Measurements from ENCODE around the gene HEATR5B.

Gene HEATR5B

DNA sequence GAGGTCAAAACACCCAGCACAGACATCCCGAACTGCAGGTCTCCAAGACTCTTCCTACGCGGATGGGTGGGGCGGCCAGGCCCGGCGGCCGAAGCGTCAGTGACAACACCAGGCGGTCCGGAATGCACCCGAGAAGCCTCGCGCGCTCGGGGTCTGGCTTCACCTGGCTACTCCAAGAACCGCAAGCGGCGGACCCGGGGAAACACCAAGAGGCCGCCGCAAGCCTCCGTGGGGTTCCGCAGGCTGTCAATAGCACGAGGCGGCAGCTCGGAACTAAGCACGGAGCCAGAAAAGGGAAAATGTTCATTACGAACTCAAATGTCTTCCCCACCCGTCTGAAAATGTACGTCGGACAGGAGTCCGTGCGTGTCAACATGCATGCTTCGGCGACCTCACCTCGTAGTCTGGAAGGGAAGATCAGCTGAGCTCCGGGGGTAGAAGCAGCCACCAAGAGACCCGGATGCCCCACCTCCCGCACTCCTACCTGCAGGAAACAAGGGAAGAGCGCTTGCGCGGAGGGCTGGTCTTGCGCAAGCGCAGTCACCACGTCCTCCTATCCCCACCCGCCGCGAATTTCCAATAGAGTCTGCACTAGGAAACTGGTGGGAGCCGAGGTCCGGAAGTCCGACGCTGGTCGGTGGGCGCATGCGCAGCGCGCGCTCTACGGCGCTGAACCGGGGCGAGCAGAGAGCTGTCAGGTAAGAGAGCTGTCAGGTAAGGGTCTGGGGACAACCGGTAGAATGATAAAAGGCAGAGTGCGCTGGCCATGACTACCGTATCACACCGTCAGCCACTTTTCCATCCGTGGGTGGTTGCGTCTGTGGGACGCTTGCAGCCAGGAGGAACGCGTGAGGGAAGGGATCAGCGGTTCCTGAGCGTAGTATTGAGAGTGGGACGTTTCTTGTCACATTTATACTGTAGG is at the start of gene HEATR5B, which contains the start of gene GPATCH11:
TSS of gene HEATR5B (minus strand) at position 500 of the 922 bp plus-strand sequence. CDS start 958 bp downstream, outside the sequence.
TSS of gene GPATCH11 (plus strand) at position 646 of the 922 bp plus-strand sequence. CDS start 3,864 bp downstream, outside the sequence.
- peak; percentile 89 for DNase-seq (ENCODE audit: low read depth)

DNA sequence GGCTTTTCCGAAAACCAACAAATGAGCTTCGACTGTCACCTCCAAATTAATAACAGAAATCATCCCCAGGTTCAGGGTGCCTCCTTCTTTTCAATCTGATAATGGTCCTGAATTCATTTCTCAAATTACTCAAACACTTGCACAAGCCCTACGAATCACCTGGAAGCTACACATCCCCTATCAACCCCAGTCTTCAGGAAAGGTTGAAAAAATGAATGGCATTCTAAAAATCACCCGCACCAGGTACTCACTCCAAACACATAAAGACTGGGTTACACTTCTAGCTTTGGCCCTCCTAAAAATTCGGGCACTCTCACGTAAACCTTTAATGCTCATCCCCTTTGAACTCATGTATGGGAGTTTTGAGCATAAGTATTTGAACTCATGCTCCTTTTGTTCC is 48.7 kb upstream of the HEATR5B start:
- DNase-seq (ENCODE audit: low read depth), result no peak

DNA sequence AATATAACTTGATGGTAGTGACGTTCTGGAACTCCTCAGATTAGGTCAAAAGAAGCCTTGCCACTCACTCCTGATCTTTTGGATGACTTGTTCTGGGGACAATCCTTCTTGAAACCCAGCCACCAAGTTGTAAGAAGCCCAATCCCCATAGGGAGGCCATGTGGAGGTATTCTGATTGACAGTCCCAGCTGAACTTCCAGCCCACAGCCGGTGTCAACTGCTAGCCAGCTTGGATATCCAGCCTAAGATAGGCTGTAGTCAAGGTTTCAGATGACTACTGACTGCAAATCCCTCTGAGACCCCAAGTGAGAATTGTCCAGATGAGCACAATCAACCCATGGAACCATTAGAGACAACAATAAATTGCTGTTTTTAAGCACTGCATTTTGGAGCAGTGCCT is 41.2 kb upstream of the HEATR5B start:
- no peak for DNase-seq (ENCODE audit: low read depth)

DNA sequence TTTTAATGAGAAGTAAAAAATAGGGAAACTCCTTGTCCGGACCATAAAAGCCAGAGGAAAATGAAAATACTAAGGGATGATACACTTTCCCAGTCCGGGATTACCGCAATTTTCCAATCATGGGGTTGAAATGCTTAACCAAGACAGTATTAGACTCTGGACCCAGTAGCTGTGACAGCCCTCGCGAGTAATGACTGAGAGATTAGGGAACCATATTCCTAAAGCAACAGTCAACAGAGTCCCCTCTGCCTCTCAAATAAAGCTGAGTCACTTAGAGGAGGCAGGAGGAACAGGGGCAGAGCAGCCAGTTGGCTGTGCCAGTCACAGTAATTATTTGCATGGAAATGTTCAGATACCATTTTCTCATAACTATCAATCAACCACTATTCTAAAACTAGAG is 35.0 kb upstream of the HEATR5B start:
- DNase-seq (ENCODE audit: low read depth), result no peak

- DNase-seq (ENCODE audit: low read depth), result no peak
Measured at GRCh38 chr2:37117566-37117965, 33.4 kb upstream of the HEATR5B start.

- no peak for DNase-seq (ENCODE audit: low read depth)
Measured at GRCh38 chr2:37111958-37112357, 27.8 kb upstream of the HEATR5B start.

DNA sequence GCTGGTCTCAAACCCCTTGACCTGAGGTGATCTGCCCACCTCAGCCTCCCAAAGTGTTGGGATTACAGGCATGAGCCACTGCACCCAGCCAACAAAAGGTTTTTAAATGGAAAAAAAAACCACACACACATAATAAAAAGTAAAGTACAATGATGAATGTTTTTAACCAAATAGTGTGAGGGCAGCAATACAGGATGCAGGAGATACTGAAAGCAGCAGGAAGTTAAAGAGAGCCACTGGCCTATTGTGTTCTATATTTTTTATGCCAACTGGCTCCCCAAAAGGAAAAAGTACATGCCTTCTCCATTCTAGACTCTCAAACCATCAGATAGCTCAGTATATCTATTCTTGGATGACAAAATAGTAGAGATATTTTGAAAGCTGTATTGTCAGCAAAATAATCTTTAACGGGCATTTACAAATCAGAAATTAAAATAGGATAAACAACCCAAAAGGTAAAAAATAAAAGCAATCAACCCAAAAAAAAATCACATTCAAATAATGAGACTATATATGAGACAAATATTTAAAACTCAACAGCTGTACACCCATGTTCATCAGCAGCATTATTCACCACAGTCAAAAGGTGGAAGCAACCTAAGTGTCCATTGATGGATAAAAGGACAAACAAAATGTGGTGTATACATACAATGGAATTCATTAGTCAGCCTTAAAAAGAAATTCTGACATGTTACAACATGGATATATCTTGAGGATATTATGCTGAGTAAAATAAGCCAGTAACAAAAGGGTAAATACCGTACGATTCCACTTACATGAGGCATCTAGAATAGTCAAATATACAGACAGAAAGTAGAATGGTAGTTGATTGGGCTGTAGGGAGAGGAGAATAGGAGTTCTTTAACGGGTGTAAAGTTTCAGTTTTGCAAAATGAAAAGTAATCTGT is 26.4 kb upstream of the HEATR5B start:
- no peak for DNase-seq (ENCODE audit: low read depth)

- DNase-seq (ENCODE audit: low read depth), result no peak
Measured at GRCh38 chr2:37109523-37109922, 25.4 kb upstream of the HEATR5B start.

GRCh38 chr2:37105150-37105549 is 21.0 kb upstream of the HEATR5B start:
- no peak for DNase-seq (ENCODE audit: low read depth)

DNA sequence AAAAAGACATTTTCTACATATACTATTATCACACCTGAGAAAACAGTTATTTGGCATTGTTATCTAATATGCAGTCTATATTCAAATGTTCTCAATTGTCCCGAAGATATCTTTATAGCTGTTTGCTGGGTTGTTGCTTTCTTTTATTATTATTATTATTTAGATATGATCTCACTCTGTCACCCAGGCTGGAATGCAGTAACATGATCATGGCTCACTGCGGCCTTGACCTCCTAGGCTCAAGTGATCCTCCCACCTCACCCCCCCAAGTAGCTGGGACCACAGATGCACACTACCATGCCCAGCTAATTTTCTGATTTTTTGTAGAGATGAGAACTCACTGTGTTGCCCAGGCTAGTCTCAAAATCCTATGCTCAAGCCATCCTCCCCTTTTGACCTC is 20.0 kb upstream of the HEATR5B start:
- DNase-seq (ENCODE audit: low read depth), result no peak

DNA sequence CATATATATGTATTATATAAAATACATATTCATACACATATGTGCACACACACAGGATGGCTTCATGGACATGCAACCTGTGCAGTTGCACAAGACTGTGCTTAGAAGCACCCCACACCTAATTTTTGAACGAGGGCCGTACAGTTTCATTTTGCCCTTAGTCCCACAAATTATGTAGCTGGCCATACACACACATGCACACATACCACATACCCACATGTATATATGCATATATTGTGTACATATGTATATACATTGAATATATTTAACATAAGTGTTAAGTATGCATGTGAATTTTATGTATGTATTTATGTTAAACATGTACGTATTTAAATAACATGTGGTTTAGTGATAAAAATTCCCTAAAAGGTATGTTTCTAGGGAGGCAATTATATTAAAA is 18.4 kb upstream of the HEATR5B start:
- no peak for DNase-seq (ENCODE audit: low read depth)

DNA sequence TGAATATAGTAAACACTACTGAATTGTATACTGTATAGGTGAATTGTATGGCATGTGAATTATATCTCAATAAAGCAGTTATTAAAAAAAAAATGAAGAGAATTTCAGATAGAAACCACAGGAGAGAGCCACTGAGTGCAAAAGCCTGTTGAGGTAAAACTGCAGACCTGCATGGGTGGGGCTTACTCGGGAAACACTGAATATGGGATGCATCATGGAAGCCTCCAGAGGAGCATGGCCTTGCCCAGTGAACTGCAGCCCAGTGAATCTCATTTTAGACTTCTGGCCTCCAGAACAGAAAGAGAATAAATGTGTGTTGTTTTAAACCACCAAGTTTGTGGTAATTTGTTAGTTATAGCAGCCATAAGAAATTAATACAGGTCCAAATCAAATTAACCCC is 15.9 kb upstream of the HEATR5B start:
- no peak for DNase-seq (ENCODE audit: low read depth)

- DNase-seq (ENCODE audit: low read depth), result no peak
Measured at GRCh38 chr2:37098416-37099118, 14.4 kb upstream of the HEATR5B start.

GRCh38 chr2:37096568-37096967 is 12.4 kb upstream of the HEATR5B start:
- no peak for DNase-seq (ENCODE audit: low read depth)

DNA sequence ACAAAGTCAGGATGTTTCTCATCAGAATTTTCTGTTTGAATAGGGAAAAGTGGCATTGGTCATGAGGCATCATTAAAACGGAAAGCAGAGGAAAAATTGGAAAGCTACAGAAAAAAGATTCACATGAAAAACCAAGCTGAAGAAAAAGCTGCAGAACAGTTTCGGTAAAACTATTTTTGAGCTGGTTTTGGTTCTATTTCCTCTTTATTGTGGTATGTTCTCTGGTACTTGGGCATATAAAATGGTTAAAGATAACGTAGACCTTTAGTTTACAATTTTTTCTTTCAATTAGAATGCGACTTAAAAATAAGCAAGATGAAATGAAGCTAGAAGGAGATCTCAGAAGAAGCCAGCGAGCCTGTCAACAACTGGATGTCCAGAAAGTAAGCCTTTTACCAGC is 7.7 kb upstream of the HEATR5B start:
- DNase-seq (ENCODE audit: low read depth), result no peak

DNA sequence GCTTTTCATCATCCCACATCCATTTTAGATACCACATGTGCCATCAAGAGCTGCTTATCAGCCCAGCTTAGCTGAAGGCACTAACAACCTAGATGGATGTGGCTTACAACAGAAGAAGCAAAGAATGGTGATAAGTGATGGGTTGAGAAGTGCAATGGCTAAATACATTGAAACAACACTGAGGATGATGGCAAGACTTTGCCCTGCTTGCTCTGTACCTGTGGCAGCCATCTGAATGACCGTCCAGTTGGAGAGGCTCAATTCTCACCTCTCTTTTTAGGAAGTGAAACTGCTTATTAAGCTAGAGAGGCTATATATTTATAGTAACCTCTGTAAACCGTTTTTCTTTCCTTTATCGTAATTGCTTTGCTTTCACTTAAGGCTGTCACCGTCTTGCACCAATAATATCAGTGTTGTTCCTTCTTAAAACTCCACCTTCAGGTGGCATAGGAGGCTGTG is 5.9 kb upstream of the HEATR5B start:
- DNase-seq (ENCODE audit: low read depth), result no peak

DNA sequence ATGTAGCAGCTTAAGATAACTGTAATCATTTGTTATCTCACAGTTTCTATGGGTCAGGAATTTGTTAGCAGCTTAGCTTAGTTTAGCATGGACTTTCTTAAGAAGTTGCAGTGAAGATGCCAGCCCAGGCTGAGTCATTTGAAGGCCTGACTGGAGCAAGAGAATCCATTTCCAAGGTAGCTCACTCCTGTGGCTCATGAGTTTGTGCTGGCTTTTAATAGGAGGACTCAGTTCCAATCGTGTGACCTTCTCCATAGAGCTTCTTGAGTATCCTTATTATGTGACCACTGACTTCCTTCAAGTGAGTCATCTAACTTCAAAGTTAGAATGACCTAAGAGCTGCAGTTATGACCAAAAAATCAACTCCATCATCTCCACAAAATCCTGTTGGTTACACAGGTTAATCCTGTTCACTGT is 1.6 kb upstream of the HEATR5B start:
- no peak for DNase-seq (ENCODE audit: low read depth)

- no peak for DNase-seq (ENCODE audit: low read depth)
Measured at GRCh38 chr2:37084797-37085196, 625 bp upstream of the HEATR5B start.

GRCh38 chr2:37080689-37081088 is 3.5 kb downstream of the HEATR5B start:
- no peak for DNase-seq (ENCODE audit: low read depth)

- DNase-seq (ENCODE audit: low read depth), result no peak
Measured at GRCh38 chr2:37080266-37080665, 3.9 kb downstream of the HEATR5B start.

- DNase-seq (ENCODE audit: low read depth), result no peak
Measured at GRCh38 chr2:37070931-37071330, 13.2 kb downstream of the HEATR5B start.

GRCh38 chr2:37068686-37069085 is 15.5 kb downstream of the HEATR5B start:
- DNase-seq (ENCODE audit: low read depth), result no peak

Measured in activated T-cell treated with anti-CD3 and anti-CD28 coated beads for 48 hours (primary cell).